OCI-M1 (cell line): ENCODE results near the gene MYO9A.
"Not testable (repeated sequence)": the region's sequence is repeated elsewhere in the genome, so short reads cannot be mapped to it uniquely, and the experiment has no call there.

ENCODE experiments used
- DNase-seq: peaks from one replicate; lab custom pipeline; 2025; lab: John Stamatoyannopoulos, UW

The MYO9A gene

DNA sequence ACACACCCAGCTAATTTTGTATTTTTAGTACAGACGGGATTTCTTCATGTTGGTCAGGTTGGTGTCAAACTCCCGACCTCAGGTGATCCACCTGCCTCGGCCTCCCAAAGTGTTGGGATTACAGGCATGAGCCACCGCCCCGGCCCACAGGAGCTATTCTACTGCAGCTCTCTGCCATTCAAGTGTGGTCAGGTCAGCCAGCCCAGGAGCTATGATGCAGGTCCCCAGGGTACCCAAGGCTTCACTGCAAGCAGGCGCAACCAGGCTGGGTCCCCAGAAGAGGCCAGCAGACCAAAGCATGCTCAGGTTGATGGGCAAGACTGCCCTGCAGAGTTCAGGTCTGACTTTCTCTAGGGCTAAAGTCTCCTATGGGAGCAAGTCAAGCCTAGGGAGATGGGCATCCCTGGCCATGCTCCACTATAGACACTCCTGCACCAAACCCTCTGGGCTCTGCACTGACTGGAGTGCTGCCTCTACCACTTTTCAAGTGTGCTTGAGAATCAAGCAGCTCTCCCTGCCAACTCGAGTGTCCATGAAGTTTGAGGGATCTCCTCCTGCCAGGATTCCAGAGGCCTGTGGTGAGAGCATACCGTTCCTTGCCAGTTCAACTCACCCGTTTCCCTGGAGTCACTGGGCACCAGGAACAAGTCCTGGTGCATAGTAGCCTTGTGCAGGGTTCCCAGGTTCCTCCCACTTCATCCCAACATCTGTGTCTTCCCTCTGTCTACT lies 30.9 kb downstream of the MYO9A start:
- no peak for DNase-seq

DNA sequence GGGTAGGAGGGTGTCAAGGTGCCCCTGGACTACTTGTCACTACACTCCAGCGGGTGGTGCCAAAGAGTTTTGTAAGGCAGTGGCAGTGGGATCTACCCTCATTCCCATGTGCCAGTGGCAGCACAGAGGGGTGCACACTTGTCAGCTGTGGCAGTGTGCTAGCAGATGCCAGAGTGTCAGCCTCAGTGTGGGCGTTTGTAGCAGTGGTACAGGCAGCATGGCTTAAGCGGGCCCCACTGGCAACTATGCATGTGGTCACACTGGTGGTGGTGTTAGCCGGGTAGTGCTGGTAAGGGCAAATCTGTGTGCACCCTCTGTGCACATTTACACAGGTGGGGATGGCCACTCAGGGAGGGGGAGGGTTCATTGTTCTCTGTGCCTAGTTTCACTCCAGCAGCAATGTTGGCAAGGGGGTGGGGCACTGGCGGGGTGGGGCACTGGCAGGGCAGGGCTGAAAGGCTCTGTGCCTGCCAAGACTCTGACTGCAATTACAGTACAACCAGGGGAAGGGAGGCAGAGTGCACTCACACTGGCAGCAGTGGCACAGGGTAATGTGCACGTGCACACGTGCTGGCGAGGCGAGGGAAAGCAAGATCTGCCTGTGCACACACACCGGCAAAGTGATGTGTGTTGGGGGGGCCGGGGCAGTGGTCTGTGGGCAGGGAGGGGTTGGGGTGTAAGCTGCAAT lies 31.8 kb downstream of the MYO9A start:
- no peak for DNase-seq

DNA sequence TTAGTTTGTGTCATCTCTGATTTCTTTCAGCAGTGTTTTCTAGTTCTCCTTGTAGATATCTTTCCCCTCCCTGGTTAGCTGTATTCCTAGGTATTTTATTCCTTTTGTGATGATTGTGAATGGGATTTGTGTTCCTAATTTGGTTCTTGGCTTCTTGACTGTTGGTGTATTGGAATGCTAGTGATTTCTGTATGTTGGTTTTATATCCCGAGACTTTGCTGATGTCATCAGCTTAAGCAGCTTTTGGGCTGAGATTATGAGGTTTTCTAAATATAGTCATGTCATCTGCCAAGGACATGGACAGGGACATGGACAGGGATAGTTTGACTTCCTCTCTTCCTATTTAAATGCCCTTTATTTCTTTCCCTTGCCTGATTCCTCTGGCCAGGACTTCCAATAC lies 35.8 kb downstream of the MYO9A start:
- DNase-seq: no peak

DNA sequence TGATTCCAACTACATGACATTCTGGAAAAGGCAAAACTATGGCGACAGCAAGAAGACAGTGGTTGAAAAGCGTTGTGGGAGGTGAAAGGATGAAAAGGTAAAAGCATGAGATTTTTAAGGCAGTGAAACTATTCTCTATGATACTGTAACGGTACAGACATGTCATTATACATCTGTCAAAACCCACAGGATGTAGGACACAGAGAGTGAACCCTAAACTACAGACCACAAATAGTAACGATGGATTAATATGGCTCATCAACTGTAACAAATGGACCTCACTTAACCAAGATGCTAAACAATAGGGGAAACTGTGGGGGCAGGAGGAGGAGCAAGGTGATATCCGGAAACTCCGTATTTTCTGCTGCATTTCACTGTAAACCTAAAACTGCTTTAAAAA lies 39.1 kb downstream of the MYO9A start:
- no peak for DNase-seq

DNA sequence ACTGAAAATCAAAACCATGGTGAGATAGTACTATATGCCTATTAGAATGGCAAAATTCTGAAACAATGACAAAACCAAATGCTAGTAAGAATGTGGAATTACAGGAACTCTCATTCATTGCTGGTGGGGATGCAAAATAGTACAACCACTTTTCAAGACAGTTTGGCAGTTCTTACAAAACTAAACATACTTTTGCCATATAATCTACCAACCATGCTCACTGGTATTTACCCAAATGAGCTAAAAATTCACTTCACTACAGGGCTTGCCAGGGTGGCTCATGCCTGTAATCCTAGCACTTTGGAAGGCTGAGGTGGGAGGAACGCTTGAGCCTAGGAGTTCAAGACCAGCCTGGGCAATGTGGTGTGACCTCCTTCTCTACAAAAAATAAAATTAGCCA lies 40.0 kb downstream of the MYO9A start:
- no peak for DNase-seq

DNA sequence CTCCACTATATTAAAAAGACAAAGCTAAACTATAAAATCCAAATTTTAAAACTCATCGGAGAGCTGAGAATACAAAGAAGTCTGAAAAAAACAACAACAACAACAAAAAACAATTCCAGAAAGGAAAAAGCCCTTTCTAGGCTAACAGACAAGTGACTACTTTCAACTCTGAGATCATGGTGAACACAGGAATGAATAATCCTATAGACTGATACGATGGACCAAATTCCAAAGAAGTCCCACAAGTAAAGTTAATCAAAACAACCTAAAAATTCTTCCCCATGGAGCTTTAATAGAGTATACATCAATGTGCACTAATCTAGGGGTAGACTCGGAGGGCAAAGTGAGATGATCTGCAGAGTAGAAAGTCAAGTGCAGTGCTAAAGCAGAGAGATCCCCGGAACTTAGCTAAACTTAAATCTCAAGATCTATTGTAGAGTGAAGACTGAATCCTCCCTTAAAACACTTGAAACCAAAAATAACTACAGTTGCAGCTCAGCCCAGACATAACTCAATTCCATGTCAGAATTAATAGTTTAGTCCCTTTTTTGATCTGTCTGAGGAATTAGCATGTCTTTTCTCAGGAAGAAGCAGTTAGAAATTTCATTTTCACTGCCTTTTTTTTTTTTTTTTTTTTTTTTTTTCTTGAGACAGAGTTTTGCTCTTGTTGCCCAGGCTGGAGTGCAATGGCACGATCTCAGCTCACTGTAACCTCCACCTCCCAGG lies 43.5 kb downstream of the MYO9A start:
- no peak for DNase-seq

DNA sequence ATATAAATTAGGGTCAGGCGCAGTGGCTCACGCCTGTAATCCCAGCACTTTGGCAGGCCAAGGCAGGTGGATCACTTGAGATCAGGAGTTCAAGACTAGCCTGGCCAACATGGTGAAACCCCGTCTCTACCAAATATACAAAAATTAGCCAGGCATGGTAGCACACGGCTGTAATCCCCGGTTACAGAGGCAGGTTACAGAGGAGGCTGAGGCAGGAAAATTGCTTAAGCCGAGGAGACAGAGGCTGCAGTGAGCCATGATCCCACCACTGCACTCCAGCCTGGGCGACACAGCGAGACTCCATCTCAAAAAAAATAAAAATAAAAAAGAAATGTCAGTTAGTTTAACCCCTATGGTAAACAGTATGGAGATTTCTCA lies 46.5 kb downstream of the MYO9A start:
- DNase-seq: not testable (repeated sequence)

DNA sequence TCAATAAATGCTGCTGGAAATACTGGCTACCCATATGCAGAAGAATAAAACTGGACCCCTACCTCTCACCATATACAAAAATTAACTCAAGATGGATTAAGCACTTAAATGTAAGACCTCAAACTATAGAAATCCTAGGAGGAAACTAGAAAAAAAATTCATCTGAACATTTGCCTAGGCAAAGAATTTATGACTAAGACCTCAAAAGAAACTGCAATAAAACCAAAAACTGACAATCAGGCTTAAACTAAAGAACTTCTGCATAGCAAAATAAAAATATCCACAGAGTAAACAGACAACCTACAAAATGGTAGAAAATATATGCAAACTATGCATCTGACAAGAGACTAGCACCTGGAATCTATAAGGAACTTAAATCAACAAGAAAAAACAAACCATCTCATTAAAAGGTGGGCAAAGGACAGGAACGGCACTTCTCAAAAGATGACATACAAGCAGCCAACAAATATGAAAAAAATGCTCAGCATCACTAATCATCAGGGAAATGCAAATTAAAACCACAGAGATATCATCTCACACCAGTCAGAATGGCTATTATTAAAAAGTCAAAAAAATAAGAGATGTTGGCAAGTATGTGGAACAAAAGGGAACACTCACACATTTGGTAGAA lies 47.0 kb downstream of the MYO9A start:
- no peak for DNase-seq

DNA sequence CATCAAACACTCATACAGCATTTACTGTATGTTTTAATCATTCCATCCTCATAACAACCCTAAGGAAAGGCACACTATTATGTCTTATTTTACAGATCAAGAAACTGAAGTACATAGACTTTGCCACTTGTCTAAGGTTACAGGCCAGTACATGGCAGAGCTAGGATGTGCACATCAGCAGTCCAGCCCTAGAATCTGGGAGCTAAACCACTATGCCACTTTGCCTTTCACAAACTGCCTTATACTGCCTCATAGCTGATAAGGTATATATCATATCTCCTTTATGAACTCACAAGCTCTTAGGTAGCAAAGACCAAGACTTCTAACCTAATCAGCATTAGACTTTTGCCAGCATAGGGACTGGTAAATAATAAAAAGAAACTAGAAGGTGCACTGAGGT lies 49.1 kb downstream of the MYO9A start:
- DNase-seq: peak; percentile 17

DNA sequence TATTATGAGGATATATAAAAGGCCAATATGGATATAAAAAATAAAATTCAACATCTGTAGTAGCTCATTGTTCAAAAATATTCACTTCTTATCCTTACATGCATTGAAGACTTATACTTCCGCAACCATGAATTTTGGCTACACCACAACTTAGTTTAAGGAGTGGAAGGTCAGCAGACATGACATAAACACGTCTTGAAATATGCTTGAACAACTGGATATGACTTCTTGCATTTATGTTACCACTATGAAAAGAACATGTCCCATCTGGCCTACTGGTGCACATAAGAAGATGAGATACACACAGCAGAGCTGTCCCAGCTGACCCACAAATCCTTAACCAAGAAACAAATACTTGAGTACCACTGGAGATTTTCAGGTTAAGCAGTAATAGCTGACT lies 52.1 kb downstream of the MYO9A start:
- DNase-seq: no peak

DNA sequence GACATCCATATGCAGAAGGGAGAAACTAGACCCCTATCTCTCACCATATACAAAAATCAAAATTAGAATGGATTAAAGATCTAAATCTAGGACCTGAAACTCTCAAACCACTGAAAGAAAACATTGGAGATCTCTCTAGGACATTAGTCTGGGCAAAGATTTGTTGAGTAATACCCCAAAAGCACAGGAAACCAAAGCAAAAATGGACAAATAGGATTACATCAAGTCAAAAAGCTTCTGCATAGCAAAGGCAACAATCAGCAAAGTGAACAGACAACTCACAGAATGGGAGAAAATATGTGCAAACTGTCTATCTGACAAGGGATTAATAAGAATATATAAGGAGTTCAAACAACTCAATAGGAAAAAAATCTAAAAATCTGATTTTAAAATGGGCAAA lies 54.8 kb downstream of the MYO9A start:
- no peak for DNase-seq

DNA sequence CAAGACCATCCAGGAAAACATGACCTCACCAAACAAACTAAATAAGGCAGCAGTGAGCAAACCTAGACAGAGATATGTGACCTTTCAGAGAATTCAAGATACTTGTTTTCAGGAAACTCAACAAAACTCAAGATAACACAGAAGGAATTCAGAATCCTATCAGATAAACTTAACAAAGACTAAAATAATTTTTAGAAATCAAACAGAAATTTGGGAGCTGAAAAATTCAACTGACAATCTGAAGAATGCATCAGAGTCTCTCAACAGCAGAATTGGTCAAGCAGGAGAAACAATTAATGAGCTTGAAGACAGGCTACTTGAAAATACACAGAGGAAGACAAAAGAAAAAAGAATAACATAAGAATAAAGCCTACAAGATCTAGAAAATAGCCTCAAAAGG lies 55.6 kb downstream of the MYO9A start:
- no peak for DNase-seq

DNA sequence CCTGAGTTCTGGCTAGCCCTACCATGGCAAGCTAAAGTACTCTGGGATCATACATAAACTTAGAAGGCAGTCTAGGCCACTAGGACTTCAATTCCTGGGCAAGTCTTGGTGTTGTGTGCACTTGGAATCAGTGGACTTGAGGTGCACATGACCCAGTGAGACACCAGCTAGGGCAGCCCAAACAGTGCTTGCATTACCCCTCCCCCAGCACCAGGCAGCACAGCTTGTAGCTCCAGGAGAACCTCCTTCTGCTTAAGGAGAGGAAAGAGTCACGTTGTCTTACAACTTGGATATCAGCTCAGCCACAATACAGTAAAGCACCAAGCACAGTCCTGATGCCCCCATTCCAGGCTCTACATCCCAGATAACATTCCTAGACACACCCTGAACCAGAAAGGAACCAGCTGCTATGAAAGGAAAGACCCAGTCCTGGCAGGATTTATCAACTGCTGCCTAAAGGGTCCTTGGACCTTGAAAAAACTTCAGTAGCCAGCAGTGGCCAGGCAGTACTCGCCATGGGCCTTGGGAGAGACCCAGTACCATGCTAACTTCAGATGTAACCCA lies 57.2 kb downstream of the MYO9A start:
- no peak for DNase-seq

DNA sequence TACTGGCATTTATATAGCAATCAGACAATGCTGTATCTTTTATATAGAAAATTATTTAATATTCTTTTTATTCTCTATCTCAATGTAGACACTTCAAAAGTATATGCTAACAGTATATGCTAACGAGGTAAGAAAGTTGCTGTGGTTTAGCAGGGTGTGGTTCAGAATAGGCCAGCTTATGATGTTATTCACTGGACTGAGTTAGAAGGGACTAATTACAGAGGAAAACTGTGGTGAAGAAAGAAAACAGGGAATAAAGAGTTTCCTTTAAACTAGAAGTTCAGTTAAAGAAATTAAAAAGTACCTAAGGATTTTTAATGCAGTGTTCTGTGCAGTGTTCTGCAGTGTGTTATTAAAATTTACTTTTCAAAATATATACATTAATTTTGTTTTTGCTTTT lies 59.4 kb downstream of the MYO9A start:
- DNase-seq: peak; percentile 28

DNA sequence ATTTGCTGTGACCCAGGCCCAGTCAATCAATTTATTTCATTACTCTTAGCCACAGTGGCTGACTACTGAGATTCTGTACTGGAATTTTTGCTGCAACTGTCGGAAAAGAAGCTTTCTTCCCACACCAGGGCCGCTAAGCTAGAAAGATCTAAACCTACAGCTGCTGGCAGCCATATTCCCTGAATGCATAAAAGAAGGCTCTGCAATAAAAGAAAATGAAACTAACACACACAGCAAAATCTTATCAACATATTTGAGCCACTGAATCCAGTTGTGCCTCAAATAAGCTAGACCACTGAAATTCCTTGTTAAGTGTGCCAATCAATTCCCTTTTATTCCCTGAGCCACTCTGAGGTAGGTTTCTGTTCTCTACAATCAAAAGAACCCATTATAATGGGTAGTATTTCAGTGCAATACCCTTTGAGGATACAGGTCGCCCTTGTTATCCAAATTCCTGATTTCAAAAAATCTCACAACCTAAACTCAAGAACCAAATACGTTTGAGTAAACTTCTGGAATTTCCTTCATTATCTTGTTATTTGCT lies 60.3 kb downstream of the MYO9A start:
- peak; percentile 59 for DNase-seq

DNA sequence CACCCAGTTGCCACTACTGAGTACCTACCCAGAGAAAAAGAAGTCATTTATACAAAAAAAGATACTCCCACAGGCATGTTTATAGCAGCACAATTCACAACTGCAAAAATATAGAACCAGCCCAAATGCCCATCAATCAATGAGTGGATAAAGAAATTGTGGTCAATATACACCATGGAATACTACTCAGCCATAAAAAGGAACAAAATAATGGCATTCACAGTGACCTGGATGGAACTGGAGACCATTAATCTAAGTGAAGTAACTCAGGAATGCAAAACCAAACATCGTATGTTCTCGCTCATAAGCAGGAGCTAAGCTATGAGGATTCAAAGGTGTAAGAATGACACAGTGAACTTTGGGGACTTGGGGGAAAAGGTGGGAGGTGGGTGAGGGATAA lies 61.7 kb downstream of the MYO9A start:
- not testable (repeated sequence) for DNase-seq

DNA sequence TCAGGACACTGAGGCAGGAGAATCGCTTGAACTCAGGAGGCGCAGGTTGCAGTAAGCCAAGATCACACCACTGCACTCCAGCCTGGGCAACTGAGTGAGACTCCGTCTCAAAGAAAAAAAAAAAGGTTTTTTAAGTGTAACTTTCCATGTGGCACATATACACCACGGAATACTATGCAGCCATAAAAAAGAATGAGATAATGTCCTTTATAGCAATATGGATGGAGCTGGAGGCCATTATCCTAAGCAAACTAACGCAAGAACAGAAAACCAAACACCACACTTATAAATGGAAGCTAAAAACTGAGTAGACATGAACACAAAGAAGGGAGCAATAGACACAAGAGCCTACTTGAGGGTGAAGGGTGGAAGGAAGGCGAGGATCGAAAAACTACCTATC lies 64.7 kb downstream of the MYO9A start:
- DNase-seq: not testable (repeated sequence)

DNA sequence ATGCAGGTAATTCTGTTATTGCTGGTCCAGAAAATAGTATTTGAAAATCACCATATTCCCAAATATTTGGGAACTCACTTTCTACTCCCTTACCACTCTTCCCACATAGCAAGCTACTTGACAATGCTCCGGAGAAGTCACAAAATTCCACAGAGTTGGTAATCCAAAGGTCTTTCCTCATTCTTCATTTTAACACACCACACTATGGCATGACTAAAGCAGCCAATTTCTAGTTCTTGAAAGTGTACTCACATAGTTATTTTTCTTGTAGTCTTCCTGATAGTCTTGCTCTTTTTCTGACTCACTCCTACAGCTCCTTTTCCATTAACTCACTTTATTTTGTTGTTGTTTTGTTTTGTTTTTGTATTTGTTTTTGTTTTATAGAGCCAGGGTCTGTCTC lies 67.2 kb downstream of the MYO9A start:
- DNase-seq: no peak

DNA sequence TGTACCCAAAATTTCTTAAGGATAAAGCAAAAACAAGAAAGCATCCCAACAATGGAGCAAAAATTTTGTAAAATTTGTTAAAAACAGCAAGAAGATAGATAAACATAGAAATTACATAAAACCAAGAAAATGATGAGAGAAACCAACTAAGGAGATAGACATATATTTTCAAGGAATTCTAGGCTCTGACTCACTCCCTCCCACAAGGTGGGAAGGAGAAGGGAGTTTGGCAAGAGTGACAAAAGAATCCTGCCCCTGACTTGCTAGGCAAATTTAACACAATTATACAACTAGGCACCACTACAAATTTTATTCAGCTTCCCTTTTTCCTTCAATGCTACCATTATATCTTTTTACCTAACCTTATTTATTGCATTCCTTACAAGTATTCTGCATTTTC lies 70.9 kb downstream of the MYO9A start:
- DNase-seq: no peak

DNA sequence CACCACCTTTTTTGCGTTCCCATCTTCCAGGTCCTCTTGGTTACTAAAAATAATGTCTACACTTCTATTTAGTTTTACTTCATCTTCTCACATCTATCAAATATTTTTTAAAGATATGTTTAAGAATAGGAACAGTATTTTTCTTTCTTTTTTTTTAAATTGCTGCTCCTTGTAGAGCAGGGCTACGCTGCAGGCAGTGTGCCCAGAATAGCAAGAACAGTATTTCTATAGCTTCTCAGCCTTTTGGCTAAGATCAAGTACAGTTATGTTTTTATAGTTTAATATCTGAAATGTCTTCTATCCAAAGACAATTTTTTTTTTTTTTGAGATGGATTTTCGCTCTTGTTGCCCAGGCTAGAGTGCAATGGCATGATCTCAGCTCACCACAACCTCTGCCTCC lies 73.0 kb downstream of the MYO9A start:
- DNase-seq: no peak

DNA sequence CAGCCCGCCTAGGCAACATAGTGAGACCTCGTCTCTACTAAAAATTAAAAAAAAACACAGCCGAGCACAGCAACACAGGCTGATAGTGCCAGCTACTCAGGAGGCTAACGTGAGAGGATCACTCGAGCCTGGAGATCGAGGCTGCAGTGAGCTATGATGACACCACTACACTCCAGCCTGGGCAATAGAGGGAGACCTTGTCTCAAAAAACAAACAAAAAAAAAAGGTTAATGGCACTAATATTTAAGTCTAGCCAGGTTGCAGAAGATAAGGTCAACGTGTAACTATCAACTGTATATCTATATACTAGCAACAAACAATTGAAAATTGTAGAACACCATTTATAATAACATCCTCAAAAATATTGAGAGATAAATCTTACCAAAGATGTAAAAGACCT lies 75.1 kb downstream of the MYO9A start:
- no peak for DNase-seq

DNA sequence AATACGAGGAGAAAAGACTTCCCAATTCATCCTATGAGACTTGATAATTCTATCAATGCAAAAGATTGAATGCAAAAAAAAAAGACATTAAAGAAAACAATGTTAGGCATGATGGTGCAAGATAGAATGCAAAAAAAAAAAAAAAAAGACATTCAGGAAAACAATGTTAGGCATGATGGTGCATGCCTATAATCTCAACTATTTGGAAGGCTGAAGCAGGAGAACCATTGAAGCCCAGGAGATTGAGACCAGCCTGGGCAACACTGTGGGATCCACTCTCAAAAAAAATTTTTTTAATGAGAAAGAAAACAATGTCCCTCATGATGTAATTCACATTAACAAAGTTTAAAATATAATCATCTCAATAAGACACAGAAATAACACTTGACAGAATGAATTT lies 75.9 kb downstream of the MYO9A start:
- no peak for DNase-seq
